ENCODE data around the gene PLXNC1. TPM values are rescaled to one million over a fixed set of nuclear protein-coding genes. Genes with fewer than 3 reads are reported as not detected.

PLXNC1 gene
- total RNA-seq, 1 donor from 2014 or later: 8.3 TPM

DNA sequence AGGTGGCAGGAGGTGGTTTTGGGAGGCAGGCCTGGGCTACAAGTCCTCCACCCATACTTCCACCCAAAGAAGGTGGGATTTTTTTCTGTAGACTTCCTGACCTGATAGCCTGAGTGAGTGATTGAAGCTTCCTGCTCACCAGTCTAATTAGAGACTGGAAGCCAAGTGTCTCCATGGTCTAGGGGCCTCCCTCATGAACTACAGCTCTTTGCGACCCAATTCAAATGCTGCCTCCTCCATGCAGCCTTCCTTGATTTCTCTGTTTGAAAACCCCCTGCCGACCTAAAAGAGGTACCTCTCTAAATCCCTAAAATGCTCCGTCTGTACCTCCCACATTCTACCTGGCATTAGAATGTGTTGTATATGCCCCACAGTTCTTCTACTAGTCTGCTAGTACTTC, 124.9 kb downstream of the PLXNC1 start:
- Mint-ChIP-seq H3K9me3 (no peaks in the 10 kb centered on the region), H3K27me3 (peaks cover 7% of the 10 kb centered on the region), H3K27ac (no peak overlapping the region)

DNA sequence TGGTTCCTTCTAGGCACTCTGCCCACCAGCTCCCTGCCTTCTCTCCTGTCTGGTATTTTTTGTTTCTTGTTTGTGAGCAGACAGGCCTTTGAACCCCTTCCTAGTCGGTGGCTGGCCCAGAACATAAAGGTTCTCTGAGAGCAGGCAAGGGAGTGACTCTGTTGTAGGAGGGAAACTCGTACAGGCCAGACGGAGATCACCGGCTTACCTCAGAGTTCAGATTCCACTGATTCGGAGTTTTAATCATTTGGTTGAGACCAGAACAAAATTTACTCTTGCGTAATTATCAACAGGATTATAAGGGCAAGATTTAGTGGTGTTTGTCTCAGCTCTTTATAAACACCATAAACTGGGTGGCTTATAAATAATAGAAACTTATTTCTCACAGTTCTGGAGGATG, 128.3 kb downstream of the PLXNC1 start:
- H3K36me3 Mint-ChIP-seq: no peaks in the 10 kb centered on the region
- no peak overlapping the region for H3K27ac Mint-ChIP-seq
- no peak overlapping the region for H3K4me3 Mint-ChIP-seq
- no peak for DNase-seq (ENCODE audit: extremely low spot score, unreplicated experiment)
- H3K27me3 Mint-ChIP-seq: peaks cover 2% of the 10 kb centered on the region
- no peaks in the 10 kb centered on the region for H3K9me3 Mint-ChIP-seq
- peaks cover 5% of the 10 kb centered on the region for H3K4me1 Mint-ChIP-seq (ENCODE audit: unreplicated experiment)
- no peak for TF ChIP-seq CTCF (conservative IDR thresholded peaks at IDR 0.05)

More for the DNA sequence above, 124.9 kb downstream of the PLXNC1 start:
- no peak overlapping the region for H3K4me3 Mint-ChIP-seq
- DNase-seq (ENCODE audit: extremely low spot score, unreplicated experiment): no peak
- TF ChIP-seq CTCF (conservative IDR thresholded peaks at IDR 0.05): no peak
- H3K36me3 Mint-ChIP-seq: no peaks in the 10 kb centered on the region
- peaks cover 2% of the 10 kb centered on the region for H3K4me1 Mint-ChIP-seq (ENCODE audit: unreplicated experiment)

DNA sequence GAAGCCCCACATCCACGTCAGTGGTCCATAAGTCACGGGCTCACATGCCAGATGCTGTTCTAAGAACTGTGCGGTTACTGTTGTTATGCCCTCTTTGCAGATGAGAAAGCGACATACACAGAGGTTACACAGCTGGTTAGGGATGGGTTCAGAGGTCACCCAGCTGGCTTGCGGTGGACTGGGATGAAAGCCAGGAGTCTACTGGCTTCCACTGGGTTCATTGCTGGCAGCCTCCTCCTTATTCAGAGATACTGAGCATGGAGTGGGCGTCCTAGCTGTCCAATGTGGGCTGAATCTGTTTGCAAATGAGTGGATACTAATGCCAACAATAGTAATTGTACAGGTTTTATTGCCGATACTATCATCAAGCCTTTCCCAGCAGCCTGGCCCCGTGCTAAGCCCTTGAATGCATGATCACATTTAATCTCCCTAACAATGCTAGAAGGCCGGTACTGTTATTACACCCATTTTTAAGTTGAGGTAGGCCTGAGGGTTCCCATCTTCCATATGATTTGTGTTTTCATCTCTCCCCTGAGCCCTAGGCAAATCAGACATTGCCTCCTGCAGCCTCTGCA, 129.1 kb downstream of the PLXNC1 start:
- Mint-ChIP-seq H3K27me3 (peaks cover 8% of the 10 kb centered on the region), H3K9me3 (no peaks in the 10 kb centered on the region), H3K36me3 (no peaks in the 10 kb centered on the region), H3K4me1 (ENCODE audit: unreplicated experiment) (peaks cover 5% of the 10 kb centered on the region), H3K27ac (no peak overlapping the region), H3K4me3 (no peak overlapping the region)
- peak; percentile 11 for DNase-seq (ENCODE audit: extremely low spot score, unreplicated experiment)
- no peak for TF ChIP-seq CTCF (conservative IDR thresholded peaks at IDR 0.05)

- Mint-ChIP-seq H3K27me3 (peaks cover 24% of the 10 kb centered on the region), H3K9me3 (no peaks in the 10 kb centered on the region), H3K4me1 (ENCODE audit: unreplicated experiment) (peaks cover 5% of the 10 kb centered on the region), H3K4me3 (no peak overlapping the region), H3K36me3 (no peaks in the 10 kb centered on the region), H3K27ac (no peak overlapping the region)
- DNase-seq (ENCODE audit: extremely low spot score, unreplicated experiment): no peak
- no peak for TF ChIP-seq CTCF (conservative IDR thresholded peaks at IDR 0.05)
Measured at GRCh38 chr12:94280063-94280462, 131.7 kb downstream of the PLXNC1 start.

DNA sequence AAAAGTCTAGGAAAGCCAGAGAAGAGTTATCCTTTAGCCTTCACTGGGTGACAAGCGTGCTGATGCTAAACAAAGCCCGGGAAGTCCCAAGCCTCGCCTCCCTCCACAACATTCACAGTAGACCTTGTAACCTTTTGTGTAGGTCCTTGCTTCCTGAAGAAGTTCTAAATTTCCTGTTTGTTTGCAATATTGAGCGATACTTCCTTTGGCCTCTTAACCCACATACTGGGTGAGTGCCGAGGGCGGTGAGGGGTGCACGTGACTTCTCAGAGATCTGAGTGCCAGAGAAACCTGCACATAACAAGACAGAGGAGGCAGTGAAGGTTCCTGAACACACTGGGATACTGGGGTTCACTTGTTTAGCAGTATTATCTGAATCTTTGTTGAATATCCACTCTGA, 134.3 kb downstream of the PLXNC1 start:
- H3K4me1 Mint-ChIP-seq (ENCODE audit: unreplicated experiment): peaks cover 21% of the 10 kb centered on the region
- no peak overlapping the region for H3K4me3 Mint-ChIP-seq
- TF ChIP-seq CTCF (conservative IDR thresholded peaks at IDR 0.05): no peak
- DNase-seq (ENCODE audit: extremely low spot score, unreplicated experiment): no peak
- H3K36me3 Mint-ChIP-seq: no peaks in the 10 kb centered on the region
- peaks cover 28% of the 10 kb centered on the region for H3K27me3 Mint-ChIP-seq
- H3K9me3 Mint-ChIP-seq: no peaks in the 10 kb centered on the region
- no peak overlapping the region for H3K27ac Mint-ChIP-seq

- Mint-ChIP-seq H3K4me3 (no peak overlapping the region), H3K36me3 (no peaks in the 10 kb centered on the region), H3K4me1 (ENCODE audit: unreplicated experiment) (peaks cover 27% of the 10 kb centered on the region), H3K27ac (no peak overlapping the region), H3K27me3 (peaks cover 32% of the 10 kb centered on the region), H3K9me3 (no peaks in the 10 kb centered on the region)
- DNase-seq (ENCODE audit: extremely low spot score, unreplicated experiment): no peak
- TF ChIP-seq CTCF (conservative IDR thresholded peaks at IDR 0.05): no peak
Measured at GRCh38 chr12:94284046-94284445, 135.7 kb downstream of the PLXNC1 start.
